Heart left ventricle (tissue), 13 donors: ENCODE data around the gene CFAP100.

Experiments used
- CTCF ChIP-seq, 12 donors: fragments of 200-600 bp; sonication (generic) in 4 of 12; IDR thresholded peaks; one replicate each; pipeline versions ENCODE4 v1.5.0 to v1.8.0; 2018 to 2022; ENCODE audit warnings: antibody characterized with exemption in 12 of 12, mild to moderate bottlenecking in 5 of 12
- POLR2A ChIP-seq, 2 donors: fragments of 450-650 bp; IDR thresholded peaks; one replicate each; pipeline ENCODE4 v1.6.1; 2017; ENCODE audit warnings: antibody characterized with exemption in 2 of 2, mild to moderate bottlenecking in 2 of 2, moderate library complexity in 2 of 2
- donor health status: ischemic (EF 13 %, LVEDD 7.1; RV severe dilation, severe dysfunction).
- donor health status: DM: no; HTN: yes; CAD: no.
- donor health status: DM: no; HTN: no; CAD: no.
- donor health status: ischemic (EF 25% LVEDD 6.9; RV normal size, moderate dysfunction).
- donor health status: ischemic (EF 25% LVEDD 5.7; RV mildly dilated, moderate dysfunction).
- donor health status: ischemic (EF 35%, LVEDD 5.7; RV mildly dilated, moderate dysfunction).
- donor health status: nonischemic (EF 11% LVEDD 7.7; RV severe dilation, severe dysfunction).
- donor health status: DM: yes; HTN: yes; CAD: no.
- donor health status: PGD.
- donor health status: ischemic (EF 29% LVEDD 5.4; RV normal size, mild dysfunction).
- donor health status: nonischemic (EF 23%, LVEDD 6.1; RV moderate dilation, normal function).

DNA sequence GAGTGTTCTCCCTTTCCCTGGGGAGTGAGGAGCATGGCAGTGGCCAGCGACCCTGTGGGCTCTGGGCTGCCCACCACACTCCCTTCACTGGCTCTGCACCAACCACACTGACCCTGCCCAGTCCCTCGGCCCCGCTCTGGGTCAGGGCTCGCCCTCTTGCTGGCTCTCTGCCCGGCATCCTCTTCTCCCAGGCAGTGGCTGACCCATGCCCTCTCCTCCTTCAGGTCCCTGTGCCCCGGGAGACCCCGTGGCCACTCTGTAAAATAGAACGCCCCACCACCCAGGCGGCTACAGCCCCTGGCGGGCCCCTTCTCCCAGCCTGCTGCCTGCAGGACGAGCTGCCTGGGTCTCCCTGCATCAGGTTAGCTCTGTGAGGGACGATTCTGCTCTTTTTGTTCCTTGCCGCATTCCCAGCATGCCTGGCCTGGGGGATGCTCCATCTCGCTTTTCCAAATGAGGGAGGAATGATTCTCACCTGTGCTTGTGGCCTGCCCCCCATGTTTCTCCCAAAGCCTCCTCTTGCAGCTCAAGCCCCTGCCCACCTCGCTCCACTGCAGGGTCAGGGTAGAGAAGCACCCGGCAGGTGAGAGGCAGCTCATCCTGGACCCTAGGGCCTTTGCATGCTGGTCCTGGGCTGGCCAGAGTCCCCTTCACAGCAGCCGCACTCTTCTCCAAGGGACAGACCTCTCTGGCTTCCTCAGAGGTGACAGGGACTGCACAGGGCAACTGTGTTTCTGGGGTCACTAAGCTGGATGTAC lies 14.5 kb upstream of the CFAP100 start:
- TF ChIP-seq POLR2A (IDR thresholded peaks at IDR 0.05): no peak
- no peak for TF ChIP-seq CTCF (IDR thresholded peaks at IDR 0.05)
